ENCODE results near the gene PHF19.

DNA sequence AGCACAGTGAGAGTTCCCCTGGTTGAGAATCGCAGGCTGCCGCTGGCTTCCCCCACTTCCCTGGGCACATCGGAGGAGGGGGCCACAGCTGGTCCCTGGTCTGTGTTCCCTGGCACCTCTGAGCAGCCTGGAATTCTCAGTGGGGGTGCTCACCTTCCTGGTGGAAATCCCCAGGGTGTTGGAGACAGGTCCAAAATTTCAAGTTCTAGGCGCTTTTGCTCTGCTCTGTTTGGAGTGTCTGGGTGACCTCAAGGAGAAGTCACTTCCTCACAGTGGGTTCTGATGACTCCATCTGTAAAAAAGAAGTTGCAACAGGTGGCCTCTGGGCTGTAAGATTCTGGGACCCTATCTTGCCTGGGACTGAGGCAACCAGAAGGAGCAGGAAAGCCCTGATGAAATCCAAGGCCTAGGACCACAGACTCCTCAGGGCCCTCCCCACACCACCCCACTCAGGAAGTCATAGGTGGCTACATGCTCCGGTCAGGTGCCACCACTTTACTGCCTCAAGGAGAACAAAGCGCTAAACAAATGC, 49.5 kb upstream of the PHF19 start, which contains the start of gene TRAF1:
- no peak for TF ChIP-seq CTCF (IDR thresholded peaks at IDR 0.05)
- no peak for TF ChIP-seq POLR2A (IDR thresholded peaks at IDR 0.05)

Data from Peyer's patch (tissue), 4 donors.